Endothelial cell (in vitro differentiated cells): Measurements from ENCODE around the gene PAFAH1B1. TPM values are rescaled to one million over a fixed set of nuclear protein-coding genes. Genes with fewer than 3 reads are reported as not detected.
"Not testable (repeated sequence)": the region's sequence is repeated elsewhere in the genome, so short reads cannot be mapped to it uniquely, and the experiment has no call there.

Experiments
- DNase-seq: peaks from one replicate; pipeline ENCODE4 v3.0.0; 2021; ENCODE audit warnings: low spot score
- H3K27ac Mint-ChIP-seq: one replicate; pipeline ENCODE4 v1.8.0; 2021; ENCODE audit warnings: mixed read lengths, inconsistent platforms; ENCODE audit not compliant: unreplicated experiment
- H3K27me3 Mint-ChIP-seq: one replicate; pipeline ENCODE4 v1.8.0; 2021; ENCODE audit warnings: mild to moderate bottlenecking, moderate library complexity, mixed read lengths, inconsistent platforms; ENCODE audit not compliant: unreplicated experiment
- H3K36me3 Mint-ChIP-seq: one replicate; pipeline ENCODE4 v1.8.0; 2021; ENCODE audit warnings: mild to moderate bottlenecking, low read depth, mixed read lengths, inconsistent platforms; ENCODE audit not compliant: unreplicated experiment
- H3K4me1 Mint-ChIP-seq: one replicate; pipeline ENCODE4 v1.8.0; 2021; ENCODE audit warnings: mild to moderate bottlenecking, mixed read lengths, inconsistent platforms; ENCODE audit not compliant: unreplicated experiment
- H3K4me3 Mint-ChIP-seq: one replicate; pipeline ENCODE4 v1.8.0; 2021; ENCODE audit warnings: mild to moderate bottlenecking, mixed read lengths, inconsistent platforms; ENCODE audit not compliant: unreplicated experiment
- H3K9me3 Mint-ChIP-seq: one replicate; pipeline ENCODE4 v1.8.0; 2021; ENCODE audit warnings: mixed read lengths, inconsistent platforms; ENCODE audit not compliant: unreplicated experiment
- total RNA-seq: library from RNA; stranded (reverse); fragmentation: NEBNext Ultra II Directional; extraction: Animal tissue kit (Norgen Biotek cat#: 25700); gene quantifications from one replicate; pipeline ENCODE4 v1.2.1, GENCODE V29; 2021; ENCODE audit not compliant: unreplicated experiment
- TF ChIP-seq, protein P1 (sequence below): fragments of 200-600 bp; sonication (generic); IDR thresholded peaks from one replicate; pipeline ENCODE4 v1.5.0; 2021; ENCODE audit warnings: antibody characterized with exemption; ENCODE audit not compliant: unreplicated experiment

The PAFAH1B1 gene
- total RNA-seq, 1 donor from 2014 or later: 141 TPM

DNA sequence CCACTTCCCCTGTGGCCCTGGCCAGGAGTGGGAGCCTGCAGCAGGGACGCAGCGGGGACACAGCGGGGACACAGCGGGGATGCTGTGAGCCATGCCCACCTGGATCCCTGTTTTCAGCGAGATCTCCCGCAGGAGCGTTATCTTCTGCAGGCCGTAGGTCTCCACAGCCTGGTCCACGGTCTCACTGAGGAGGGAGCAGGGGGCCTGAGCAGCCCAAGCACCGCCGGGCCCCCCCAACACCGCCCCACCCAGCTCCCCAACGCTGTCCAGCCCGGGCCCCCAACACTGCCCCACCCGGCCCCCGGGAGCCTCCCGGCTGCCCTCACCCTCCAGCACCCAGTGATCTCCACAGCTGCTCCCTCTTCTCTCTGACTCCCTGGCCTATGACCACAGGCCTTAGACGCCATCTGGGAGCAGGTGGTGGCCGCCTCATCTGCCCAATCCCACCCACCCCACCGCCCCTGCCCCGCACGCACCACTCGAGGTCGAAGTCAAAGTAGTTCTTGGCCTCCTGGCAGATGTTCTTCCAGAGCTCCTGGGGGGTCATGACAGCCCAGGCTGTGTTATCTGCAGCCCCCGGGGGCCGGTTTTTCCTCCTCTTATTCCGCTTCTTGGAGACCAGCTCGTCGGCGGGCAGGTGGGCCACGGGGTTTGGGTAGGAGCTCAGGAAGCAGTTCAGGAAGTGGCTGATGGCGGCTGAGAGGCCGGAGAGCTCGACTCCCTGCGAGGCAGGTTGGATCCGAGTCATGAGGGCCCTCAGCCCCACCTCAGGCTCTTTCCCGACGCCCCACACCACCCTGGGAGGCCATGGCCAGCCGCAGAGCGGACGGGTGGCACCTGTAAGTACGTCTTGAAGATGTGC, 101.2 kb downstream of the PAFAH1B1 start:
- no peaks in the 10 kb centered on the region for H3K4me1 Mint-ChIP-seq
- peaks cover 2% of the 10 kb centered on the region for H3K27me3 Mint-ChIP-seq
- TF ChIP-seq, protein P1, sequence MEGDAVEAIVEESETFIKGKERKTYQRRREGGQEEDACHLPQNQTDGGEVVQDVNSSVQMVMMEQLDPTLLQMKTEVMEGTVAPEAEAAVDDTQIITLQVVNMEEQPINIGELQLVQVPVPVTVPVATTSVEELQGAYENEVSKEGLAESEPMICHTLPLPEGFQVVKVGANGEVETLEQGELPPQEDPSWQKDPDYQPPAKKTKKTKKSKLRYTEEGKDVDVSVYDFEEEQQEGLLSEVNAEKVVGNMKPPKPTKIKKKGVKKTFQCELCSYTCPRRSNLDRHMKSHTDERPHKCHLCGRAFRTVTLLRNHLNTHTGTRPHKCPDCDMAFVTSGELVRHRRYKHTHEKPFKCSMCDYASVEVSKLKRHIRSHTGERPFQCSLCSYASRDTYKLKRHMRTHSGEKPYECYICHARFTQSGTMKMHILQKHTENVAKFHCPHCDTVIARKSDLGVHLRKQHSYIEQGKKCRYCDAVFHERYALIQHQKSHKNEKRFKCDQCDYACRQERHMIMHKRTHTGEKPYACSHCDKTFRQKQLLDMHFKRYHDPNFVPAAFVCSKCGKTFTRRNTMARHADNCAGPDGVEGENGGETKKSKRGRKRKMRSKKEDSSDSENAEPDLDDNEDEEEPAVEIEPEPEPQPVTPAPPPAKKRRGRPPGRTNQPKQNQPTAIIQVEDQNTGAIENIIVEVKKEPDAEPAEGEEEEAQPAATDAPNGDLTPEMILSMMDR: no peak
- peaks cover 3% of the 10 kb centered on the region for H3K36me3 Mint-ChIP-seq
- DNase-seq: no peak
- H3K27ac Mint-ChIP-seq: no peak overlapping the region
- no peak overlapping the region for H3K4me3 Mint-ChIP-seq
- H3K9me3 Mint-ChIP-seq: no peaks in the 10 kb centered on the region

DNA sequence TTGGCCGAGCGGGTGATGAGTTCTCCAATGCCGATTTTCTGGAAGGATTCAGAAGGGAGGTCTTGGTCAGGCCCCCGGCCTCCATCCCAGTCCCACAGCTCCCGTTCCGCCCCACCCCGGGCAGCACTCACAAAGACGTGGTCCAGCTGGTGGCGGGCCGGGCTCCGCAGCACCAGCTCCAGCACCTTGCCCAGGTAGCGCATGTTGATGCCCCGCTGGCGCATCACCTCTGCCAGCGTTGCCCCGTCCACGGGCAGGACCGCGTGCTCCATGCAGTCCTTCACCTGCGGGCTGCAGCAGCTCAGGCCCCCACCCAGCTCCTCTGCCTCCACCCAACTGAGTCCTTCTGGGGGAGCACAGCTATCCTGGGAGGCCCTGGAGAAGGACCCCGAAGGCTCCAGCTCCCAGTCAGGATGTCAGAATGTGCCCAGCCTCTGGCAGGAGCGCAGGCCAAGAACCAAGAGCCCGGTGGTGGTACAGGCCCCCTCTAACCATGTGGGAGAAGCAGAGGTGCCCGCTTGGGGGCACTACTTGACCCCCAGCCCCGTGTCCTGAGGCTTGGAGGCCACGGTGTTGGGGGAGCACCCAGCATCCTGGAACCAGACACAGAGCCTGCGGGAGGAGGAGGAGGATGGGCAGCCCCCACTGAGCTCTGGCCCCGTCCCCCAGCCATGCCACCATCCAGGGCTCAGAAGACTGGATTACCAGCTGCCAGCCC, 101.9 kb downstream of the PAFAH1B1 start:
- Mint-ChIP-seq H3K4me1 (no peaks in the 10 kb centered on the region), H3K27ac (no peak overlapping the region), H3K36me3 (peaks cover 6% of the 10 kb centered on the region), H3K27me3 (peaks cover 2% of the 10 kb centered on the region), H3K4me3 (no peak overlapping the region), H3K9me3 (no peaks in the 10 kb centered on the region)
- no peak for DNase-seq
- TF ChIP-seq, protein P1: no peak

DNA sequence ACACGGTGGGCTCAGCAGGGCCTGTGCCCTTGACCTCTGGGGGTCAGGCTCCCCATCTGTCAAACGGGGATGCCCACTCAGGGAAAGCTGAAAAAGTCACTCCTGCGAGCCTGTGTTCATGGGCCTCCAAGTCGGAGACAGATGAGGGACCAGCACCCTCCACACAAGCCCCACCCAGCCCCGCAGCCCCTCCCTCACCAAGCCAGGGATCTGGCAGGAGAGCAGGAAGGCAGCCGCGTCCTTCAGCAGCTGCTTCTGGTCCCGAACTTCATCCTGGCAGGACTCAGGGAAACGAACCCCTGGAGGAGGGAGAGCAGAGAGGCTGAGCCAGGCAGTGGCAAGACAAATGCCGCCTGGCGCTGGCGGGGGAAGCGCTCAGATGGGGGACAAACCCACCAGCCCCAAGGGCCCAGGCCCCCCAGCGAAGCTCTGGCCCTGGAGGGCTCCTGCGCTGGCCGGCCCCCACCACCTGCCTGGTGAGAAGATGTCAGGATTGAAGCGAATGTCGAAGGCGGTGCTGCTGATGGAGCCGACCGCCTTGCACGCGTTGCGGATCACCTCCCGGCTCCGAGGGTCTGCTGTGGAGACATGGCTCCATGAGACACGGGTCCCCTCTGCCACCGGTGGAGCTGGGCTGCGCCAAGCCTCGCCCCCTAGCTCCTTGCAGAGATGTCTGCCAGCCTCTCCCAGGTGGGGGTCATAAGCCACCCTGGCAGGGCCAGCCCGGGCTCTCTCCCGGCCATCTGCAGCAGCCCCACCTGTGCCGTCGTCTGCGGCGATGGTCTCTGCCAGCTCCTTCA, 102.7 kb downstream of the PAFAH1B1 start:
- H3K36me3 Mint-ChIP-seq: peaks cover 6% of the 10 kb centered on the region
- H3K27me3 Mint-ChIP-seq: peaks cover 2% of the 10 kb centered on the region
- H3K9me3 Mint-ChIP-seq: no peaks in the 10 kb centered on the region
- TF ChIP-seq, protein P1: no peak
- no peaks in the 10 kb centered on the region for H3K4me1 Mint-ChIP-seq
- H3K27ac Mint-ChIP-seq: no peak overlapping the region
- DNase-seq: no peak
- H3K4me3 Mint-ChIP-seq: no peak overlapping the region

DNA sequence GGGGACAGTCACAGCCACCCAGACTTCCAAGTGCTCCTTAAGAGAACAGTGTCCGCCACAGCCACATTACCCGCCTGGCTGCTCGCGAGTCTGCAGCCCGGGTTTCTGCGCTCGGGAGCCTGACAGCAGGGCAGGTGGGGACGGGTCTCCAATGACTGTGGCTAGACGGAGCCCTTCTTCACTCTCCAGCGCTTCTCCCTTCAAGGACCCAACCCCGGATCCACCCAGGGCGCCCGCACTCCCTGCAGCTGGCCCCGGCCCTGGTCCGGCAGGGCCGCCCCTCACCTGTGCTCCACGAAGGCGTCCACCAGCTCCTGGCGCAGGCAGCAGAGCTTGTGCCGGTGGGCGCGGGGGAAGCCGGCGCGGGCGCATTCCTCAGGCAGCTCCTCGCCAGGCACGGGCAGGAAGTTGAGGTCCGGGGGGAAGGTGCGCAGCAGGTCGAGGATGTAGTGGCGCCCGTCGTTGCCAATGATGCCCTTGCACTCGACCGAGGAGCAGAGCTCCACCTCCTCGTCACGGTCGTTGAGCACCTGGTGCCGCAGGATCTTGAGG, 104.2 kb downstream of the PAFAH1B1 start:
- Mint-ChIP-seq H3K36me3 (peaks cover 10% of the 10 kb centered on the region), H3K27ac (no peak overlapping the region), H3K9me3 (no peaks in the 10 kb centered on the region), H3K4me1 (no peaks in the 10 kb centered on the region), H3K27me3 (no peaks in the 10 kb centered on the region), H3K4me3 (no peak overlapping the region)
- TF ChIP-seq, protein P1: no peak
- peak; percentile 2 for DNase-seq

DNA sequence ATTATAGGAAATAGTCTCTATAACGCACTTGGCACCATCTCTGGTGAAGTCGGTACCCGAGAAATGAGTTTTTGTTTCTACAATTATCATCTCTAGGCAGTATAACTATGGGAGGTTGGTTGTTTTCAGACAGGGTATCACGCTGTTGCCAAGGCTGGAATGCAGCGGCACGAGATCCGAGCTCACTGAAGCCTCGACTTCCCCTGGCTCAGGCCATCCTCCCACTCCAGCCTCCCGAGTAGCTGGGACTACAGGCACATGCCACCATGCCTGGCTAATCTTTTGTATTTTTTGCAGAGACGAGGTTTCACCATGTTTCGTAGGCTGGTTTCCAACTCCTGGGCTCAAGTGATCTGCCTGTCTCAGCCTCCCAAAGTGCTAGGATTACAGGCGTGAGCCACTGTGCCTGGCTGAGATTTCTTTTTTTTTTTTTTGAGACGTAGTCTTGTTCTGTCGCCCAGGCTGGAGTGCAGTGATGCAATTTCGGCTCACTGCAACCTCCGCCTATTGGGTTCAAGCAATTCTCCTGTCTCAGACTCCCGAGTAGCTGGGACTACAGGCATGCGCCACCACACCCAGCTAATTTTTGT, 105.9 kb downstream of the PAFAH1B1 start:
- not testable (repeated sequence) for H3K36me3 Mint-ChIP-seq, H3K9me3 Mint-ChIP-seq, H3K27me3 Mint-ChIP-seq, H3K4me3 Mint-ChIP-seq, H3K4me1 Mint-ChIP-seq, DNase-seq, H3K27ac Mint-ChIP-seq
